AG04450 (cell line): Measurements from ENCODE around the gene PDIA5. TPM values are rescaled to one million over a fixed set of nuclear protein-coding genes. Genes with fewer than 3 reads are reported as not detected.
"Not testable (repeated sequence)": the region's sequence is repeated elsewhere in the genome, so short reads cannot be mapped to it uniquely, and the experiment has no call there.

ENCODE experiments used
- CTCF ChIA-PET: fragments of 300-600, 350-600 bp; formaldehyde crosslinking; extraction: SDS; loops from one replicate; lab custom pipeline; 2022; ENCODE audit warnings: antibody characterized with exemption, inconsistent platforms; lab: Charles Lee
- POLR2A ChIA-PET: fragments of 350-600 bp; formaldehyde crosslinking; extraction: SDS; loops from one replicate; lab custom pipeline; 2021; ENCODE audit warnings: antibody characterized with exemption, inconsistent platforms; lab: Yijun Ruan, JAX
- DNase-seq: peaks from one replicate; pipeline ENCODE4 v3.0.0-alpha.2; 2011; ENCODE audit warnings: low read depth, low spot score
- H3K27ac ChIP-seq: one replicate; pipeline ENCODE4 v1.5.1; 2012; ENCODE audit warnings: low read depth, low read length, control low read depth
- H3K27me3 ChIP-seq: one replicate; pipeline ENCODE4 v1.6.0; 2012; ENCODE audit warnings: low read length; ENCODE audit not compliant: control insufficient read depth, insufficient read depth
- H3K4me3 ChIP-seq: 2 replicates; pipeline ENCODE4 v1.5.1; 2011; ENCODE audit warnings: mild to moderate bottlenecking, low read depth, low read length, control low read depth
- H3K9me3 ChIP-seq: 2 replicates; pipeline ENCODE4 v1.5.1; 2012; ENCODE audit warnings: low read length; ENCODE audit not compliant: control insufficient read depth, insufficient read depth
- polyA plus RNA-seq: library from polyadenylated mRNA; depleted of rRNA; stranded (reverse); fragments of >200 nt; gene quantifications from 2 replicates; pipeline ENCODE4 v1.2.3, GENCODE V29; 2011
- TF ChIP-seq, protein P1 (sequence below): IDR thresholded peaks from 2 replicates; pipeline ENCODE4 v1.5.1; 2011; ENCODE audit warnings: low read depth, low read length, control low read depth, inconsistent platforms

PDIA5 gene
- polyA plus RNA-seq, 1 experiment, result 33.1 TPM

DNA sequence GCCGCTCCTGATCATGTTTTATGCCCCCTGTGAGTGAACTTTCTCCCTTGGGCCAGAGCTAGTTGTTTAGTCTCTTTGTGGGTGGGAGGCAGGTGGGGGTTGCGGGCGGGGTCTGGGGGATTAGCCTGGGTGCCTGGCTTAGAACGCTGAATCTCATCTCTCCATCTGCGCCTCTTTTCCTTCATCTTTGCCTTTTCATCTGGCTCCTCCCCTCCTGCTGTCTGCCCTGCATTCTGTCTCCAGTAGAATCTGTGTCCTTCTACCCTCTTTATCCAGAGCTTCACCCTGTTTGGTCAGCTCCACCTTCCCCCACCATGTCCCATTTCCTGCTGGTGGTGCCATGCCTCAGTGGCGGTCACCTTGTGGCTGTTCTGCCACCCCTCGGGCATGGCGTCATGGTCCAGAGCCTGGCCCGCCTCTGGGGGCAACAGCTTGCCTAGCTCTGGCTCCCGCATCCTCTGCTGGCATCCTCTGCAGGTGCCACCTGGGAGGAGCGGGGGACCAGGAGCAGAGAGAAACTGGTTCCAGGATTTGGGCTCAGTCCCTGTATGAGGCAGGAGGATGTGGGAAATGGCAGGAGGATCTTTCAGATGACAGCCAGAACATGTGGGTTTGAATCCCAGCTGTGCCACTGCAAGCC is 44.3 kb downstream of the PDIA5 start:
- ChIA-PET POLR2A (no interaction called here), CTCF (interaction anchor here (0.7 kb wide), 1 partner anchor 18 kb away, joined by 4 read pairs; no protein-coding TSS in a partner anchor)
- TF ChIP-seq, protein P1, sequence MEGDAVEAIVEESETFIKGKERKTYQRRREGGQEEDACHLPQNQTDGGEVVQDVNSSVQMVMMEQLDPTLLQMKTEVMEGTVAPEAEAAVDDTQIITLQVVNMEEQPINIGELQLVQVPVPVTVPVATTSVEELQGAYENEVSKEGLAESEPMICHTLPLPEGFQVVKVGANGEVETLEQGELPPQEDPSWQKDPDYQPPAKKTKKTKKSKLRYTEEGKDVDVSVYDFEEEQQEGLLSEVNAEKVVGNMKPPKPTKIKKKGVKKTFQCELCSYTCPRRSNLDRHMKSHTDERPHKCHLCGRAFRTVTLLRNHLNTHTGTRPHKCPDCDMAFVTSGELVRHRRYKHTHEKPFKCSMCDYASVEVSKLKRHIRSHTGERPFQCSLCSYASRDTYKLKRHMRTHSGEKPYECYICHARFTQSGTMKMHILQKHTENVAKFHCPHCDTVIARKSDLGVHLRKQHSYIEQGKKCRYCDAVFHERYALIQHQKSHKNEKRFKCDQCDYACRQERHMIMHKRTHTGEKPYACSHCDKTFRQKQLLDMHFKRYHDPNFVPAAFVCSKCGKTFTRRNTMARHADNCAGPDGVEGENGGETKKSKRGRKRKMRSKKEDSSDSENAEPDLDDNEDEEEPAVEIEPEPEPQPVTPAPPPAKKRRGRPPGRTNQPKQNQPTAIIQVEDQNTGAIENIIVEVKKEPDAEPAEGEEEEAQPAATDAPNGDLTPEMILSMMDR, result no peak

DNA sequence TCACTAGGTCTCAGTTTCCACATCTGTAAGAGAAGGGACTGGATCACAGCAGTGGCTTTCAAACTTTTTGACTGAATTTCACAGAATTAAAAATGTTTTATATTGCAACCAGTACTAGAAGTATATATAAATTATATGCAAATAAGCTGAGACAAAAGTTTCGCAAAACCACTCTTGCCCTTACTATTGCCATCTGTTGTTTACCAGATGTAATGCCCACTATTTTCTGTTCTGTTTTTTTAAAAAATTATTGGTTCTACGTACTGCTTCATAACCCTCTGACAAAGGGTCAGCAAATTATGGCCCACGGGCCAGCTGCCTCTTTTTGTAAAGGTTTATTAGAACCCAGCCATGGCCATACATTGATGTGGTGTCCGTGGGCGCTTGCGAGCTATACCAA is 44.8 kb downstream of the PDIA5 start:
- ChIA-PET POLR2A (no interaction called here), CTCF (no interaction called here)
- H3K9me3 ChIP-seq, result no peaks in the 10 kb centered on the region

More for the DNA sequence above, 44.3 kb downstream of the PDIA5 start:
- Histone ChIP-seq H3K27ac (no peak overlapping the region), H3K9me3 (no peaks in the 10 kb centered on the region), H3K27me3 (no peaks in the 10 kb centered on the region), H3K4me3 (no peak overlapping the region)
- DNase-seq, result no peak

DNA sequence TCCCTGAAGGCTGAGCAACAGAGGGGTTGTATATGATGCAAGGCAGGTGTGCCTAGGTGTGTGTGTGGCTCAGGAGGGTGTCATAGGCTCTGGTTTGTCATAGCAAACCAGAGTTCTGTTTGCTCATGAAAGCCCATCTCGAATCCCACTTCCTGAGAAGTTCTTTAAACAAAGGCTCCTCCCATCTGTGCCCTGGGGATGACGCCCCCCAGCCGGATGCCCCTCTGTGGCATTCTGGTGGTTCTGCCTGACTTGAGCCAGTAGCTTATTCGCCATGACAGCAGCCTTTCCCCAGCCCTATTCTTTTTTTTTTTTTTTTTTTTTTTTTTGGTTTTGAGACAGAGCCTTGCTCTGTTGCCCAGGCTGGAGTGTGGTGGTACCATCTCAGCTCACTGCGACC is 45.4 kb downstream of the PDIA5 start:
- ChIA-PET POLR2A (no interaction called here), CTCF (no interaction called here)
- no peak overlapping the region for H3K27ac ChIP-seq
- H3K4me3 ChIP-seq, result no peak overlapping the region
- TF ChIP-seq, protein P1, result no peak
- DNase-seq, result no peak
- no peaks in the 10 kb centered on the region for H3K27me3 ChIP-seq
- no peaks in the 10 kb centered on the region for H3K9me3 ChIP-seq

More for the DNA sequence above, 44.8 kb downstream of the PDIA5 start:
- TF ChIP-seq, protein P1, result no peak
- no peak for DNase-seq
- no peaks in the 10 kb centered on the region for H3K27me3 ChIP-seq
- H3K4me3 ChIP-seq, result no peak overlapping the region
- H3K27ac ChIP-seq, result no peak overlapping the region

DNA sequence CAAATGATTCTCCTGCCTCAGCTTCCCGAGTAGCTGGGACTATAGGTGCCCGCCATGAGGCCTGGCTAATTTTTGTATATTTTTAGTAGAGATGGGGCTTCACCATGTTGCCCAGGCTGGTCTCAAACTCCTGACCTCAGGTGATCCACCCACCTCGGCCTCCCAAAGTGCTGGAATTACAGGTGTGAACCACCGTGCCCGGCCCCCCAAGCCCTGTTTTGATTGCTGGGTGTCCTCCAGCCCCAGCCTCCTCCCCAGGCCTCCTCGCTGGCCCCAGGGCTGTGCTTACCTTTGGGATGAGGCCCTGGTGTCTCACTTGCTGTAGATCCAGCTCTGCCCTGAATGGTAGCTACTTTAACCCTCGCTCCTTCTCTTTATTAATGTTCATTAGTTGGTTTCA is 45.8 kb downstream of the PDIA5 start:
- H3K27me3 ChIP-seq, H3K27ac ChIP-seq, DNase-seq, POLR2A ChIA-PET, H3K9me3 ChIP-seq, H3K4me3 ChIP-seq, CTCF ChIA-PET: not testable (repeated sequence)

DNA sequence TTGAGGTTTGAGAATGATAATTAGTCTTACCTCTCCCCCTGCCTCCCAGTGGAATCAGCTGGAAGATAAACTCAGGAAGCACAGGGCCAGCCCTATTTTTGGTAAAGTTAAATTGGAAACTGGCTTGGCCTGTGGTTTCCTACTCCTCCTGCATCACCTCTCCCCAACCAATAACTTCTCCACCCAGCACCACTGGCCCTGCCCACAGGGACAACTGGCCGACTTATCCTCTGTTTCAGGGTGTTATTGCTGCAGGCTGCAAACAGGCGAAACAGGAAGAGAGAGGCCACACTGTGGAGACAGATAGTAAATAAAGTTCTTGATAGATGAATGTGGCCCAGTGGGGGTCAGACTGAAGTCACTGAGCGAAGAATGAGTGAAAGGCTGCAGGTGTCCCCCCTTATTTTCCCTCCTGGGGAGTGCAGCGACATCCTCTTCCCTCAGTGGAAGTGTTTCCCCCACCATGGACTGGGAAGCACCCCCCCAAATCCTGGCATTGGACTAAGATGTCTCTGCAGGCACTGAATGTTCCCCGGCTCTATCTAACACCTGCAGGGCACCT is 47.1 kb downstream of the PDIA5 start:
- no peaks in the 10 kb centered on the region for H3K9me3 ChIP-seq
- no peak overlapping the region for H3K27ac ChIP-seq
- H3K4me3 ChIP-seq, result no peak overlapping the region
- ChIA-PET POLR2A (no interaction called here), CTCF (interaction anchor here (0.5 kb wide), 1 partner anchor 179 kb away, joined by 7 read pairs; no protein-coding TSS in a partner anchor)
- no peaks in the 10 kb centered on the region for H3K27me3 ChIP-seq
- DNase-seq, result no peak
- TF ChIP-seq, protein P1, result no peak
